Activated naive CD8-positive, alpha-beta T cell treated with anti-CD3 and anti-CD28 coated beads for 36 hours (primary cell): ENCODE results near the gene POU2F1. TPM values are rescaled to one million over a fixed set of nuclear protein-coding genes. Genes with fewer than 3 reads are reported as not detected.

Experiments used
- DNase-seq: peaks from one replicate; pipeline ENCODE4 v3.0.0; 2021
- H3K27ac Mint-ChIP-seq: one replicate; pipeline ENCODE4 v1.8.0; 2022; ENCODE audit warnings: mild to moderate bottlenecking, moderate library complexity, mixed read lengths
- H3K27me3 Mint-ChIP-seq: one replicate; pipeline ENCODE4 v1.8.0; 2022; ENCODE audit warnings: mild to moderate bottlenecking, mixed read lengths
- H3K36me3 Mint-ChIP-seq: one replicate; pipeline ENCODE4 v1.8.0; 2021; ENCODE audit warnings: mild to moderate bottlenecking, mixed read lengths
- H3K4me1 Mint-ChIP-seq: one replicate; pipeline ENCODE4 v1.8.0; 2021; ENCODE audit warnings: mixed read lengths
- H3K4me3 Mint-ChIP-seq: one replicate; pipeline ENCODE4 v1.8.0; 2022; ENCODE audit warnings: mild to moderate bottlenecking, moderate library complexity, mixed read lengths
- H3K9me3 Mint-ChIP-seq: one replicate; pipeline ENCODE4 v1.8.0; 2022; ENCODE audit warnings: mixed read lengths
- total RNA-seq, 2 experiments: library from RNA; stranded (reverse); gene quantifications; one replicate each; pipeline ENCODE4 v1.2.3, GENCODE V29; 2021

Gene POU2F1
- total RNA-seq, 2 experiments from 2014 or later = 13.5 to 17.3 TPM

DNA sequence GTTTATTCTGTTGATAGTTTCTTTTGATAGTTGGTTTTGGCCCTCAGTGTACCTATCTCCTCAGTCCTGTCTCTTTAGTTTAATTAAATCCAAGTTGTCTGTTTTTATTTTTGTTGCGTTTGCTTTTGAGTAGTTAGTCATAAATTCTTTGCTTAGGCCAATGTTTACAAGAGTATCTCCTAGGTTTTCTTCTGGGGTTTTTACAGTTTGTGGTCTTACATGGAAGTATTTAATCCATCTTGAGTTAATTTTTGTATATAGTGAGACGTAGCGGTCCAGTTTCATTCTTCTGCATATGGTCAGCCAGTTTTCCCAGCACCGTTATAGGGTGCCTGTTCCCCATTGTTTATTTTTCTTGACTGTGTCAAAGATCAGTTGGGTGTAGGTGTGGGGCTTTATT lies 139.4 kb downstream of the POU2F1 start:
- Mint-ChIP-seq H3K36me3 (peaks cover 12% of the 10 kb centered on the region), H3K27ac (no peak overlapping the region), H3K9me3 (peaks cover 3% of the 10 kb centered on the region), H3K27me3 (no peaks in the 10 kb centered on the region), H3K4me3 (no peak overlapping the region), H3K4me1 (no peaks in the 10 kb centered on the region)
- DNase-seq = no peak

DNA sequence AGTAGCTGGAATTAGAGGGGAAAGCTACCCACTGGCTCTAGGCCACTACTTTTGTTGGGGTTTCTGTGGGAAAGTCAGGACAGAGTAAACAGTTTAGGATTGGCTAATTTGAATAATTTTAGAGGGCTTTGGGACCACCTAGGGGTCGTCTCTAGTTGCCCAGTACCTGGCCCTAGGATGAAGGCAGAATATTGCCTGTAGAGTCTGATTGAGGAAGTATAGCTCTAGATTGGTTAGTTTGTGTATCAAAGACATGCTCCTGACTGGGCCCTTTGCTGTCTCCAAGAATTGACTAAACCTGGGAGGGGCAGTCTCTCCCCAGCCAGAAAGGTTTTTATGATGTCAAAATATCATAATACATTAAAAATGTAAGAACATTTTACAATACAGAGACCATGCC lies 142.0 kb downstream of the POU2F1 start:
- Mint-ChIP-seq H3K36me3 (peaks cover 9% of the 10 kb centered on the region), H3K9me3 (peaks cover 3% of the 10 kb centered on the region), H3K27ac (no peak overlapping the region), H3K4me1 (no peaks in the 10 kb centered on the region), H3K27me3 (no peaks in the 10 kb centered on the region), H3K4me3 (no peak overlapping the region)
- DNase-seq = no peak

DNA sequence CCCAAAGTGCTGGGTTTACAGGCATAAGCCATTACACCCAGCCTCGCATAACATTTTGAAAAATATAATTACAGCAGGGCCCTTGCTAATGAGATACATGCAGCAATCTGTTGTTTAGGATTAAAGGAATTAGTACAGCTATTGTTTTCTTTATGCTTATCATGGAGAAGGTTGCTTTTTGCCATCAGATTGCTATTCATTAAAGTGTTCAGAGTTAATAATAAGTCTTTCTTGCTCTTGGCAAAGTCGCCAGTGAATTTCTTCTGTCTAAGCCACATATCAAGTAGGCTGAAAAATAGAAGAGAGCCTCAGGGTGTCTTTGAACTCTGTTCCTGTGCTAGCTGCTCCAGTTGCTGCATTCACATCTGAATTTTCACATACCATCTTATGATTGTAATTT lies 144.1 kb downstream of the POU2F1 start:
- H3K9me3 Mint-ChIP-seq = no peaks in the 10 kb centered on the region
- peaks cover 3% of the 10 kb centered on the region for H3K36me3 Mint-ChIP-seq
- DNase-seq = no peak
- H3K4me1 Mint-ChIP-seq = no peaks in the 10 kb centered on the region
- H3K27me3 Mint-ChIP-seq = no peaks in the 10 kb centered on the region
- no peak overlapping the region for H3K4me3 Mint-ChIP-seq
- H3K27ac Mint-ChIP-seq = no peak overlapping the region

DNA sequence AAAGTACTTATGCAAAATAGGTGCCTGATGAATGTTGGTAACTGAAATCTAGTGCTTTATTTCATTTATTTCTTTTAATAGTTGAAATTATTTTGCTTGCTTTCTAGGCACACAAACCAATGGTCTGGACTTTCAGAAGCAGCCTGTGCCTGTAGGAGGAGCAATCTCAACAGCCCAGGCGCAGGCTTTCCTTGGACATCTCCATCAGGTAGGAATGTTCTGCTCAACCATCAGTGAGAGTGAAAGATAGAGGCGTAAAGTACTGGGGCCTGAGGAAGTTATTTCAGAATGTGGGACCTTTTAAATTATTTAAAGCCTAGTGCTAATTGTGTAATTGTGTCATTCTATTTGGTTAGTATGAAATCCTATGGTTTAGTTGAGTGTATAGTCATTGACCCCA lies 144.7 kb downstream of the POU2F1 start:
- H3K9me3 Mint-ChIP-seq = no peaks in the 10 kb centered on the region
- H3K4me1 Mint-ChIP-seq = no peaks in the 10 kb centered on the region
- H3K4me3 Mint-ChIP-seq = no peak overlapping the region
- H3K27me3 Mint-ChIP-seq = no peaks in the 10 kb centered on the region
- H3K36me3 Mint-ChIP-seq = peaks cover 2% of the 10 kb centered on the region
- H3K27ac Mint-ChIP-seq = no peak overlapping the region
- no peak for DNase-seq

DNA sequence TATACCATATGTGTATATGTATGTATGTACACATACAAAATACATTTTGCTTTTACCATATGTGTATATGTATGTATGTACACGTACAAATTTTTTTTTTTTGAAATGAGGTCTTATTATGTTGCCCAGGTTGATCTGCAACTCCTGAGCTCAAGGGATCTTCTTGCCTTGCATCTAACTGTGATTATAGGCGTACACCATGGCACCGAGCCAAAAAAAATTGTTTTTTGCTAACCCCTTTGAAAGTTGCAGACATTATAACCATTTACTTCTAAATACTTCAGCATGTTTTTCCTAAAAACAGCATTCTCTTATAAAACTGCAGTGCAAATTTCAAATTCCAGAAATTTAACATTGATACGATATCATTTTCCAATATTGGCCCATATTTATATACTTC lies 147.0 kb downstream of the POU2F1 start:
- Mint-ChIP-seq H3K4me3 (no peak overlapping the region), H3K36me3 (peaks cover 3% of the 10 kb centered on the region), H3K4me1 (no peaks in the 10 kb centered on the region), H3K27ac (no peak overlapping the region), H3K9me3 (no peaks in the 10 kb centered on the region), H3K27me3 (no peaks in the 10 kb centered on the region)
- no peak for DNase-seq

DNA sequence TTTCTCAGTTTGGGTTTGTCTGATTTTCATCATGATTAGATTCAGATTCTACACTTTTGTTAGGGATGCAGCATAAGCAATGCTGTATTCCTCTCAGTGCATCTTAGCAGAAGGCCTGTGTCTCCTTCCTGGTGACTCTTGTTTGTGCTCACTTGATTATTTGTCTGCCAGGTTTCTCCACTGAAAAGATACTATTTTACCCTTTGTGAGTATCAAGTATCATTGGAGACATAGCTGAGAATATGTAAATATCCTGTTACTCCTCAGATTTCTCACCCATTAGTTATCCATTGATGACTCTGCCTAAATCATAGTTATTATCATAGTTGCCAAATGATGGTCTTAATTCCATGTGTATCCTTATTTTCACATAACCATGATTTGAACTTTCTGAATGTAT lies 148.5 kb downstream of the POU2F1 start:
- no peak overlapping the region for H3K4me3 Mint-ChIP-seq
- DNase-seq = no peak
- no peak overlapping the region for H3K27ac Mint-ChIP-seq
- no peaks in the 10 kb centered on the region for H3K4me1 Mint-ChIP-seq
- H3K9me3 Mint-ChIP-seq = no peaks in the 10 kb centered on the region
- peaks cover 8% of the 10 kb centered on the region for H3K36me3 Mint-ChIP-seq
- no peaks in the 10 kb centered on the region for H3K27me3 Mint-ChIP-seq

DNA sequence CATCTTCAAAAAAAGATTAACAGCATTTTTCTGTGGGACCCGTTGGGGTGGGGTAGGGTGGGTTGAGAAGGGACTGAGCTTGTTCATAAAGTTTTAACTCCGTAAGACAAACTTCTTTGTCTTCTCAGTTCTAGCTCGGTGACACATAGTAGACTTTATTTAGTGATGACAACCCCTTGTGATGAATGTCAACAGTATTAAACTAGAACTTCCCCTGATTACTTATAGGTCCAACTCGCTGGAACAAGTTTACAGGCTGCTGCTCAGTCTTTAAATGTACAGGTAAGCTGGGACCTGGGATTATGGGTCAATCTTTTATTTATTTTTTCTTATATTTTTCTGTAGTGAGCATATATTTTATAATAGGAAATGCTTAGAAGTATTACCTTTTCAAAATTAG lies 149.2 kb downstream of the POU2F1 start:
- Mint-ChIP-seq H3K4me1 (peaks cover 3% of the 10 kb centered on the region), H3K4me3 (no peak overlapping the region), H3K27ac (no peak overlapping the region), H3K36me3 (peaks cover 8% of the 10 kb centered on the region), H3K9me3 (no peaks in the 10 kb centered on the region), H3K27me3 (no peaks in the 10 kb centered on the region)
- DNase-seq = no peak

DNA sequence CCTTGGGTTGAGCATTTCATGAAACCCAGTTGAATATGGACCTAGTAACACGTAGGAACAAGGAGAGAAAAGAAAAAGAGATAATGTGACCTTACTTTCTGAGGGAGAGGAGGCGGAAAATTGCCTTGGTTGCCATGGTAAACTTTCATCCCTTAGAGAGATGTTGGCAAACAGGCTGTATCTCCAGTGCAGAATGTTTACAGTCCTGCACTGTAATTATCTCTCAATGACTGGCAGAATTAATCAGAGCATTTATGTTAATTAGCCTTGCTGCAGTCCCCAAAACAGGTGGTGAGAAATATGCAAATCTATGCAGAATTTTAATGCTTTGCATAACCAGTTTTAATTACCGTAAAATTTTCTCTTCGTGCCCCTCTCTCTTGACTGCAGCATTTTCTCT lies 150.3 kb downstream of the POU2F1 start:
- peaks cover 3% of the 10 kb centered on the region for H3K4me1 Mint-ChIP-seq
- H3K4me3 Mint-ChIP-seq = no peak overlapping the region
- H3K27me3 Mint-ChIP-seq = no peaks in the 10 kb centered on the region
- no peak overlapping the region for H3K27ac Mint-ChIP-seq
- no peaks in the 10 kb centered on the region for H3K9me3 Mint-ChIP-seq
- peaks cover 8% of the 10 kb centered on the region for H3K36me3 Mint-ChIP-seq
- DNase-seq = no peak

DNA sequence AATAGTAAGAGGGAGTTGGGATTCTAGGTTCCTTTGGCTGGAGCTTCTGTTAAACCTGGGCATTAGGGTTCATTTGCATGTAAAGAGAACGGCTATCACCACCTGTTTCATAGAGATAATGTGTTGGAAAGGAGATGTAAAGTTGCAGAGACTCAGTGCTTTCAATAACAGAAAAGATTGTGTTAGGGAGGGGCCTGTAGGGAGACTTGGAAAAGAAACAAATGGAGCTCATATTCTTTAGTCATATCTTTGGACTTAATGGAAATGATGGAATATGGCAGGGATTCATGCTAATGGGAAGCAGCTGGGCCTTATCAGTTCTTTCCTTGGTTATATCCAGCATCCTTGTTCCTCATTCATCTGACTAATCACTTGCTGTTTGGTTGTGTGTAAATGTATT lies 152.7 kb downstream of the POU2F1 start:
- H3K36me3 Mint-ChIP-seq = peaks cover 15% of the 10 kb centered on the region
- H3K27me3 Mint-ChIP-seq = no peaks in the 10 kb centered on the region
- no peak overlapping the region for H3K4me3 Mint-ChIP-seq
- H3K4me1 Mint-ChIP-seq = peaks cover 3% of the 10 kb centered on the region
- H3K27ac Mint-ChIP-seq = no peak overlapping the region
- DNase-seq = no peak
- H3K9me3 Mint-ChIP-seq = no peaks in the 10 kb centered on the region

DNA sequence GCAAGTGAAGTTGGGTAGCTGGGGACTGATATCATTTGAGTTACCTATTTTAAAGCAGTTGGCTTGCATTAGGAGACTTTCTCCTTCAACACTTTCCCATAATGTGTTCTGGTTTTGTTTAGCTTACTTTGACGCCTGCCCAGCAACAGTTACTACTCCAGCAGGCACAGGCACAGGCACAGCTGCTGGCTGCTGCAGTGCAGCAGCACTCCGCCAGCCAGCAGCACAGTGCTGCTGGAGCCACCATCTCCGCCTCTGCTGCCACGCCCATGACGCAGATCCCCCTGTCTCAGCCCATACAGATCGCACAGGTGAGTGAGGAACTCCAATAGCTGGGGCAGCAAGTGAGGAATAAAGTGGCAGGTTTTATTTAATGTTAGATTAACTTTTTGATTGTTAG lies 153.3 kb downstream of the POU2F1 start:
- H3K27me3 Mint-ChIP-seq = no peaks in the 10 kb centered on the region

DNA sequence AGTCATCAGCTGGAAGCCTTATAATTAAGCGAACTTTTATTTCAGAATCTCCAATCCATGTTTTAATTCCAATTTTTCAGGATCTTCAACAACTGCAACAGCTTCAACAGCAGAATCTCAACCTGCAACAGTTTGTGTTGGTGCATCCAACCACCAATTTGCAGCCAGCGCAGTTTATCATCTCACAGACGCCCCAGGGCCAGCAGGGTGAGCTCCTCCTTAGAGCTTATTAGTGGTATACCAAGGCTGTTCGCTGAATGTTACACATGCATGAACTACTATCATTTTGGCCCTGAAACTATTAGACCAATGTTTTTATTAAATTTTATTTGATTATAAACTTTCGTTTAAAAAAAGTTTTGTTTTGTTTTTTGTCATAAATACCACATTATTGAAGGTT lies 155.3 kb downstream of the POU2F1 start:
- Mint-ChIP-seq H3K36me3 (peaks cover 18% of the 10 kb centered on the region), H3K9me3 (no peaks in the 10 kb centered on the region), H3K4me1 (peaks cover 3% of the 10 kb centered on the region), H3K27me3 (no peaks in the 10 kb centered on the region), H3K27ac (no peak overlapping the region), H3K4me3 (no peak overlapping the region)
- DNase-seq = no peak

More for the DNA sequence above, 153.3 kb downstream of the POU2F1 start:
- peaks cover 3% of the 10 kb centered on the region for H3K4me1 Mint-ChIP-seq
- no peaks in the 10 kb centered on the region for H3K9me3 Mint-ChIP-seq
- H3K27ac Mint-ChIP-seq = no peak overlapping the region
- peaks cover 18% of the 10 kb centered on the region for H3K36me3 Mint-ChIP-seq
- no peak for DNase-seq
- H3K4me3 Mint-ChIP-seq = no peak overlapping the region

DNA sequence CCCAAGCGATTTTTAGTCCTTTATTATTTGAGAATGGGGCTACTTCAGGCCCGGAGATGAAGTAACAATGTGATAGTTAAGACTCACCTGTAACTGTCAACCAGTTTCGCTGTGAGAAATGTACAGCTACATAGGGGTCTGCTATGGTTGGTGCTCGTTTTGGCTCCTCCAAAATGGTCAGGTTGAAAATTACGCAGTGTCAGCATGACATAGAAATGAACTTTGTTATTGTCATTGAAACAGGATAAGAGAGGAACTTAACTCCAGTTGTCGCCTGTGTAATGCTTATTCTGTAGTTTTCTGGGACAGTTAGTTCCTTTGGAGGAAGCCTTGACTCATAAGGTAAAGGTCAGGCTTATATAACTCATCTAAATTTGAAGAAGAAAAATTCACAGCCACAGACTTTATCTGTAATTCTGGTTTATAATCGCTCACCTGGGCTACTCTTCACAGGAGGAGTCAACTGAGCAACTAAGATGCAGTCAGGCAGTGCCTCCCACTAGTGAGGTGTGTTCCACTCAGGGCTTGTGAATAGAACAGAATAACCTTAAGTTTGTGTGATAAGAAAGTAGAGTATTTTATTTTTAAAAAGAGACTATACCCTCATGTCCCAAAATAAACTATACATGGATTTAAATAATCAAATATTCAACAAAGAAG lies 166.7 kb downstream of the POU2F1 start:
- Mint-ChIP-seq H3K36me3 (peaks cover 9% of the 10 kb centered on the region), H3K4me1 (no peaks in the 10 kb centered on the region), H3K4me3 (no peak overlapping the region), H3K27ac (no peak overlapping the region), H3K27me3 (no peaks in the 10 kb centered on the region), H3K9me3 (no peaks in the 10 kb centered on the region)
- DNase-seq = no peak

DNA sequence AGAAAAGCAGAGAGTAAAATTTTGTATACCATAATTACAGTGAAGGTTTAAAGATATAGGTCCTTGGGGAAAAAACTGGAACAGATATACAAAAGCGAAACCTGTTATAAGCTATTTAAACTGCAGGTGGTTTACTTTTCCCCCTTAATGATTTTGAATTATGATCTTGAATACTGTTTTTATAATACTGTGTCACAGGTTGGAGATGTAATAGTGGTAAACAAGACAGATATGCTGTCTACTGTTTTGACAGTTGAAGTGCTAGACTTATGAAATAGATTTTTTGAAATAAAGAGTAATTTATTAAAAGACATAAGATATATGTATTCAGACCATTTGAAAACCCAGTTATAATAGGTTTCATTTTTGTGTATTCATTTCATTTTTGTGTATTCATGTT lies 168.3 kb downstream of the POU2F1 start:
- Mint-ChIP-seq H3K9me3 (no peaks in the 10 kb centered on the region), H3K27me3 (no peaks in the 10 kb centered on the region), H3K36me3 (peaks cover 6% of the 10 kb centered on the region), H3K4me1 (no peaks in the 10 kb centered on the region), H3K27ac (no peak overlapping the region), H3K4me3 (no peak overlapping the region)
- DNase-seq = no peak

DNA sequence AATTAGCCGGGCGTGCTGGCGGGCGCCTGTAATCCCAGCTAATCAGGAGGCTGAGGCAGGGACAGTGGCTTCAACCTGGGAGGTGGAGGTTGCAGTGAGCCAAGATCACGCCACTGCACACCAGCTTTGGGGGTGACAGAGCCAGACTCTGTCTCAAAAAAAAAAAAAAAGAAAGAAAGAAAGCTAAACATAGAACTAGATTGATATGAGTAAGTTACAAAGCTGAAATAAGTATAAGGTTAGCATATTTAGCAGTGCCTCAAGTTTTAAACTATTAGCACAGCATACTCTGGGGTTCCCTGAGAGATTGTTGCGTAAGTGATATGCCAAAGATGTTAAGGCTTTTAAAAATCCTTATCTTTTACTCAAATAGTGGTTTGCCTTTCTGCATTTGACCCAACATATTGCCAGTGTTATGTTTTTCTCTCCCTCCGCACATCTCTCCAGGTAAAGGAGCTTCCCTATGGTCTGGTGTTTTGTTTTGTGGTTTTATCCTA lies 171.6 kb downstream of the POU2F1 start:
- H3K4me3 Mint-ChIP-seq = no peak overlapping the region
- no peak overlapping the region for H3K27ac Mint-ChIP-seq
- peaks cover 3% of the 10 kb centered on the region for H3K36me3 Mint-ChIP-seq
- no peaks in the 10 kb centered on the region for H3K27me3 Mint-ChIP-seq
- H3K4me1 Mint-ChIP-seq = no peaks in the 10 kb centered on the region
- no peak for DNase-seq
- no peaks in the 10 kb centered on the region for H3K9me3 Mint-ChIP-seq

DNA sequence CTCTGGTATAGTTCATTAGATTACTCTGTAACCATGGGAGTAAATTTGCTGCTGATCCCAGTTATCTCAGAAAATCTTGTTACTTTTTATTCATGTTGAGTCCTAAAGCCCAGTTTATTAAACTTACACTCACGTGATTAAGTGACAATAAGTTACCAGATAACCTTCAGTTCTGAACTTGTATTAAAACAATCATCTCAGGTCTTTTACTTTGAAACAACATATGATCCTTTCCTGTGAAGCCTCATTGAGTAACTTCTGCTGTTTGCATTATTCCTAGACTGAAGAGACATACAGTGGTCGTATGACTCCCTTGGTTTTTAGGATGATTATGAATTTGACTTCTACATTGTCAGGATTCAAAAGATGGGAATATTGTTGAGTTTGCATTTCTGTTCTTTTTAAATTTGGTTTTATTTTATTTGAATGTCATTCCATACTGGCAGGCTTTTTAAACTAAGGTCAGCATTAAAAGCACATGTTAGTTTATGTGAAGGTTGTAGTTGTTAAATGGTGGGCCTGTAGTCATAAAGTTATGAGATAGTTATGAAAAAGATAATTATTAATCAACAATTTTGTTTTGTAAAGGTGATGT lies 179.8 kb downstream of the POU2F1 start:
- Mint-ChIP-seq H3K36me3 (peaks cover 5% of the 10 kb centered on the region), H3K9me3 (no peaks in the 10 kb centered on the region), H3K4me3 (no peak overlapping the region), H3K27me3 (no peaks in the 10 kb centered on the region), H3K4me1 (peaks cover 7% of the 10 kb centered on the region), H3K27ac (no peak overlapping the region)
- DNase-seq = no peak

DNA sequence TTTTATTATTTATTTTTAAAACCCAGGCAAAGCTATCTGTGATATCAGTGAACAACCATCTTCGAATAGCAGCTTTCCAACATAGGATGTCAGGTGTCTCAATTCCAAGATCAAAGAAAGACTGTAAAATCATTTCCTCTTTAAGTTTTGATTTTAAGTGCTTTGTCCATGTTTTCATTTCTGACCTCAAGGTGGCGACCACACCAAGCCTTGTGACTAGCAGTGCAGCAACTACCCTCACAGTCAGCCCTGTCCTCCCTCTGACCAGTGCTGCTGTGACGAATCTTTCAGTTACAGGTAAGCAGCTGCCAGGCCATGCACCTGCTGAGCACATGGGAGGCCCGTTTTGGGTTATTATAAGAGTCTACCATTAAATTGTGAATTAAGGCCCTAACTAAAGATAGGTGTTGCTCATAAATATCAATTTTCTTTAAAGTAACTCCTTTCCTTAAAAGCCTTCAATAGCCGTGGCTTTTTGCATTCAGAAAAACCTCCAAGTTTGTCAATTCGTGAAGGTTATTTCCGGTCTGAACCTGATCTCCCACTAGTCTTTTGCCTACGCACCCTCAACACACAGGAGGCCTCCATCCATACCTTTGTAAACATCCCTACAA lies 180.7 kb downstream of the POU2F1 start:
- DNase-seq = peak; percentile 40
- Mint-ChIP-seq H3K4me3 (no peak overlapping the region), H3K27me3 (no peaks in the 10 kb centered on the region), H3K4me1 (peaks cover 7% of the 10 kb centered on the region), H3K27ac (no peak overlapping the region), H3K36me3 (peaks cover 13% of the 10 kb centered on the region), H3K9me3 (no peaks in the 10 kb centered on the region)
